DND-41 (cell line): ENCODE results near the gene CRTAC1.

Experiments used
- ATAC-seq: fragments of 200-7000 bp; cut with Tn5 transposase; 3 replicates; pipeline ENCODE4 v1.9.1; 2021; ENCODE audit warnings: low read depth; ENCODE audit not compliant: insufficient read depth
- DNase-seq: peaks from one replicate; pipeline ENCODE4 v3.0.0-alpha.2; 2020
- H2AFZ ChIP-seq: 2 replicates; pipeline ENCODE4 v1.6.0; 2012; ENCODE audit warnings: low read depth, low read length
- H3K27ac ChIP-seq: 2 replicates; pipeline ENCODE4 v1.5.1; 2012; ENCODE audit warnings: low read length, inconsistent platforms
- H3K27me3 ChIP-seq: fragments of 200-600 bp; sonication (generic); 2 replicates; pipeline ENCODE4 v1.6.0; 2012; ENCODE audit warnings: low read length, mild to moderate bottlenecking, inconsistent platforms; ENCODE audit not compliant: insufficient read depth, poor library complexity
- H3K36me3 ChIP-seq: 2 replicates; pipeline ENCODE4 v1.5.1; 2012; ENCODE audit warnings: low read length, inconsistent platforms; ENCODE audit not compliant: insufficient read depth
- H3K4me1 ChIP-seq: 2 replicates; pipeline ENCODE4 v1.5.1; 2012; ENCODE audit warnings: mild to moderate bottlenecking, low read length; ENCODE audit not compliant: insufficient read depth
- H3K4me2 ChIP-seq: 2 replicates; pipeline ENCODE4 v1.6.0; 2012; ENCODE audit warnings: mild to moderate bottlenecking, moderate library complexity, low read length, inconsistent platforms; ENCODE audit not compliant: insufficient read depth
- H3K4me3 ChIP-seq, 2 experiments: fragments of 200-600 bp in 1 of 2; shearing (Covaris generic) in 1 of 2; 2 replicates each; pipeline ENCODE4 v1.5.1; 2012 to 2016; ENCODE audit warnings: inconsistent platforms in 2 of 2, low read length in 2 of 2, mild to moderate bottlenecking in 2 of 2, low read depth in 1 of 2, moderate library complexity in 1 of 2
- H3K79me2 ChIP-seq: 2 replicates; pipeline ENCODE4 v1.6.0; 2012; ENCODE audit warnings: low read length, inconsistent platforms; ENCODE audit not compliant: insufficient read depth
- H3K9ac ChIP-seq: 2 replicates; pipeline ENCODE4 v1.6.0; 2012; ENCODE audit warnings: low read depth, mild to moderate bottlenecking, inconsistent platforms, low read length, moderate library complexity
- H3K9me3 ChIP-seq: 2 replicates; pipeline ENCODE4 v1.5.1; 2012; ENCODE audit warnings: low read length, moderate library complexity, mild to moderate bottlenecking, inconsistent platforms; ENCODE audit not compliant: insufficient read depth, severe bottlenecking
- H4K20me1 ChIP-seq: 2 replicates; pipeline ENCODE4 v1.6.0; 2012; ENCODE audit warnings: low read length; ENCODE audit not compliant: insufficient read depth
- CTCF ChIP-seq: IDR thresholded peaks from 2 replicates; pipeline ENCODE4 v1.5.1; 2012; ENCODE audit warnings: borderline replicate concordance, low read length, moderate library complexity, mild to moderate bottlenecking; ENCODE audit not compliant: poor library complexity, severe bottlenecking; ENCODE audit errors: extremely low read depth
- EZH2 ChIP-seq: IDR thresholded peaks from 3 replicates; pipeline ENCODE4 v1.6.1; 2012; ENCODE audit warnings: borderline replicate concordance, low read depth, mild to moderate bottlenecking, moderate library complexity, low read length, inconsistent platforms; ENCODE audit not compliant: severe bottlenecking

CRTAC1 gene

GRCh38 chr10:98006266-98006665 is 24.2 kb downstream of the CRTAC1 start:
- no peaks in the 10 kb centered on the region for H3K9me3 ChIP-seq
- H3K4me3 ChIP-seq = no peak overlapping the region
- no peak overlapping the region for H3K27ac ChIP-seq
- peaks cover 5% of the 10 kb centered on the region; the same call in 1 of the 2 replicates for H3K4me1 ChIP-seq
- no peaks in the 10 kb centered on the region for H4K20me1 ChIP-seq
- no peak overlapping the region for H3K9ac ChIP-seq
- H3K4me2 ChIP-seq = no peak overlapping the region
- ATAC-seq (peak; percentile 70; the same call in 1 of the 3 replicates), DNase-seq (peak; percentile 40)
- H3K79me2 ChIP-seq = no peaks in the 10 kb centered on the region
- peaks cover 17% of the 10 kb centered on the region for H3K27me3 ChIP-seq
- TF ChIP-seq EZH2 (no peak), CTCF (no peak)
- no peak overlapping the region for H2AFZ ChIP-seq
- no peaks in the 10 kb centered on the region for H3K36me3 ChIP-seq

GRCh38 chr10:98001736-98002135 is 28.7 kb downstream of the CRTAC1 start:
- DNase-seq (no peak), ATAC-seq (no peak)
- no peak overlapping the region for H3K9ac ChIP-seq
- H3K27ac ChIP-seq = no peak overlapping the region
- no peak overlapping the region for H3K4me2 ChIP-seq
- no peak for TF ChIP-seq CTCF
- no peak for TF ChIP-seq EZH2
- no peaks in the 10 kb centered on the region for H4K20me1 ChIP-seq
- H2AFZ ChIP-seq = no peak overlapping the region
- H3K36me3 ChIP-seq = no peaks in the 10 kb centered on the region
- peaks cover 5% of the 10 kb centered on the region; the same call in 1 of the 2 replicates for H3K4me1 ChIP-seq
- peaks cover 10% of the 10 kb centered on the region for H3K27me3 ChIP-seq
- H3K4me3 ChIP-seq = no peak overlapping the region
- no peaks in the 10 kb centered on the region for H3K79me2 ChIP-seq
- H3K9me3 ChIP-seq = peaks cover 8% of the 10 kb centered on the region

GRCh38 chr10:98000346-98000745 is 30.1 kb downstream of the CRTAC1 start:
- no peaks in the 10 kb centered on the region for H4K20me1 ChIP-seq
- H3K27me3 ChIP-seq = no peaks in the 10 kb centered on the region
- no peak overlapping the region for H3K27ac ChIP-seq
- no peak overlapping the region for H3K4me2 ChIP-seq
- no peaks in the 10 kb centered on the region for H3K79me2 ChIP-seq
- TF ChIP-seq EZH2 (no peak), CTCF (no peak)
- ATAC-seq (no peak), DNase-seq (no peak)
- no peaks in the 10 kb centered on the region for H3K36me3 ChIP-seq
- H3K4me3 ChIP-seq = no peak overlapping the region
- no peaks in the 10 kb centered on the region for H3K4me1 ChIP-seq
- H3K9ac ChIP-seq = no peak overlapping the region
- no peak overlapping the region for H2AFZ ChIP-seq
- H3K9me3 ChIP-seq = peaks cover 8% of the 10 kb centered on the region

GRCh38 chr10:97999923-98000248 is 30.5 kb downstream of the CRTAC1 start:
- ATAC-seq (no peak), DNase-seq (no peak)
- Histone ChIP-seq H3K36me3 (no peaks in the 10 kb centered on the region), H2AFZ (no peak overlapping the region), H3K4me1 (no peaks in the 10 kb centered on the region), H3K27me3 (no peaks in the 10 kb centered on the region), H4K20me1 (no peaks in the 10 kb centered on the region), H3K4me2 (no peak overlapping the region), H3K9me3 (peaks cover 8% of the 10 kb centered on the region), H3K27ac (no peak overlapping the region), H3K79me2 (no peaks in the 10 kb centered on the region), H3K9ac (no peak overlapping the region), H3K4me3 (no peak overlapping the region)
- TF ChIP-seq EZH2 = no peak
- no peak for TF ChIP-seq CTCF
